HG03342 (cell line): Measurements from ENCODE around the gene SYTL1.
"Not testable (repeated sequence)": the region's sequence is repeated elsewhere in the genome, so short reads cannot be mapped to it uniquely, and the experiment has no call there.

Source experiments
- ATAC-seq: cut with Tn5 transposase; IDR thresholded peaks from one replicate; pipeline ENCODE4 v1.9.1; 2021; ENCODE audit warnings: mild to moderate bottlenecking, moderate library complexity; ENCODE audit not compliant: unreplicated experiment

Gene SYTL1

DNA sequence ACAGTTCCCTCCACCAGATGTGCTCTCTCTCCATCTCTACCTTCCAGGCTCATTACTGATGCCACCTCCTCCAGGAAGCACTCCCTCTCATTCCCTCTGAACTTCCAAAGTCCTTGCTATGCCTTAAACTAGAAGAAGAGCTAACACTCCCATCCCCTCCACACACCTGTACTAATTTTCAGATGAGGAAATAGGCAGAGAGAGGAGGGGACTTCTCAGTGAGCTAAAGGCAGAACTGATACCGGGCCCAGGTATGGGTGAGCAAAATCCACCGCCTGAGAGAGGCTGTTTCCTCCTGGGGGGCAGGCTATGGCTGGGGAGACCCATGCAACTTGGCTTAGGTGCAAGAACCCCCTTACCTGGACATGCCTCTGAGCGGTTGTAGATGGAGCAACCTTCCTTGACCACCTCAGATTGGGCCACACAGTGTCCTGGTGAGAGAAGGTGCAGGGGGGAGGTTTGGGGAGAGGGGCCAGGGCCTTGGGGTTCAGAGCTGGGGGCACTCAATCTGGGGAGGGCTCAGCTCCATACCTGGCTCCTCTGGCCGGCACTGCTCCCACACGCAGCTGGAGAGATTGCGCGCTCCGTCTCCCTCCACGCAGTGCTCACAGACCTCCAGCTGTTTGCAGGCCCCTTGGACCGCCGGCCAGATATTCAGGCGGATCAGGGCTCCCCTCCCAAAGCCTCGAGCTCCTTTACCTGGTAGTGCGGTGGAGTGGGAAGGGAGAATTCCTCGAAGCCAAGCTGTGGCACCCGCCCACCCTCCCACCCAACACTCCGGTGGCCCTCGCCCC lies 40.3 kb downstream of the SYTL1 start:
- no peak for ATAC-seq

- ATAC-seq: no peak
Observed at GRCh38 chr1:27383039-27383605, 41.3 kb downstream of the SYTL1 start, which contains the start of gene CD164L2. TSS of gene CD164L2 (minus strand) at chr1:27383333. CDS start at chr1:27383239, 94 bp downstream.

DNA sequence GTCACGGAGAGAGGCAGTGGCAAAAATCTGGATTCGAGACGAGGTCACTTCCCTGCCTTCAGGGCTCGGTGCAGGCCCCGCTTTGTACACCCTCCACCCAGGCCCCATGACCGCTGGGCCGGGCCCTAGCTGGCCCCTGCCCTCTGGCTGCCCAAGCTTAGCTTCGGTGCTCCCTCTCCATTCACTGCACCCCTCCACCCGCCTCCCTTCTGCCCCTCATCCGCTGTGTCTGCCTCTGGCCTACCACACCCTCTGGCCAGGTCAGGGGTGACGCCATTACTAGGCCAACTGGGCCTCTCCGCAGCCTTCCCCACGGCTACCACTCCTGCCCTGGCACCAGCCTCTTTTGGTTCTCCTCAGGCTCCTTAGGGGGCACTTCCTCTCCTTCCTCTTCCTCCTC lies 41.8 kb downstream of the SYTL1 start:
- no peak for ATAC-seq

DNA sequence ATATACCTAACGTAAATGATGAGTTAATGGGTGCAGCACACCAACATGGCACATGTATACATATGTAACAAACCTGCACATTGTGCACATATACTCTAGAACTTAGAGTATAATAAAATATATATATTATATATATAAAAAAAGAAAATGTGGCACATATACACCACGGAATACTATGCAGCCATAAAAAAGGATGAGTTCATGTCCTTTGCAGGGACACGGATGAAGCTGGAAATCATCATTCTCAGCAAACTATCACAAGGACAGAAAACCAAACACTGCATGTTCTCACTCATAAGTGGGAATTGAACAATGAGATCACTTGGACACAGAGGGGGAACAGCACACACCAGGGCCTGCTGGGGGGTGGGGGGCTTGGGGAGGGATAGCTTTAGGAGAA lies 43.0 kb downstream of the SYTL1 start:
- ATAC-seq: not testable (repeated sequence)

DNA sequence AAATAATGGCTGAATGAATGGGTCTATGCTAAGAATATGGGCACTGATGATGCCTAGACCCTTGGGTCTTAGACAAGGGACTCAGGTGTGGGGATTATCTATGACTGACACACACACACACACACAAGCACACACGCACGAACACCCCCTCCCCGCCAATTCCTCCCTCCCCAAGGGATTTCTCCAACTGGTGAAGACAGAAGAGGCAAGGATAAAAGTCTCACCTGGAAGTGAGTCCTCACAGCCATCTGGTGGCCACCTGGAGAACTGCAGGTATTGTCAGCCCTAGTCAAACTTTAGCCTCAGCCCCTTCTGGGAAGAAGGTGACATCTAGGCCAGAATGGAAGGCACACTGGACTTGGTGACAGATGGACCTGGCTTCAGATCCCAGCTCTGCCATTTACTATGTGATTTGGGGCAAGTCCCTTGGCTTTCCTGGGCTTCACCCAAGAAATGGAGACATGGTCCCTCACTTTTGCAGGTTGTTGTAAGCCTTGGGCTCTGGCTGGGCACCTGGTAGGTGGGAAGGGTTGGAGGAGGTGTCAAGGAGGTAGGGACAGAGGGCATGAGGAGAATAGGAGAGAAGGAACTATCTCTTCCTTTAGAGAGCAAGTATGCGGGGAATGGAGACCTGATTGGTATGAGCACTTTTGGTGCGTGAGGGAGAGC lies 46.6 kb downstream of the SYTL1 start:
- no peak for ATAC-seq

DNA sequence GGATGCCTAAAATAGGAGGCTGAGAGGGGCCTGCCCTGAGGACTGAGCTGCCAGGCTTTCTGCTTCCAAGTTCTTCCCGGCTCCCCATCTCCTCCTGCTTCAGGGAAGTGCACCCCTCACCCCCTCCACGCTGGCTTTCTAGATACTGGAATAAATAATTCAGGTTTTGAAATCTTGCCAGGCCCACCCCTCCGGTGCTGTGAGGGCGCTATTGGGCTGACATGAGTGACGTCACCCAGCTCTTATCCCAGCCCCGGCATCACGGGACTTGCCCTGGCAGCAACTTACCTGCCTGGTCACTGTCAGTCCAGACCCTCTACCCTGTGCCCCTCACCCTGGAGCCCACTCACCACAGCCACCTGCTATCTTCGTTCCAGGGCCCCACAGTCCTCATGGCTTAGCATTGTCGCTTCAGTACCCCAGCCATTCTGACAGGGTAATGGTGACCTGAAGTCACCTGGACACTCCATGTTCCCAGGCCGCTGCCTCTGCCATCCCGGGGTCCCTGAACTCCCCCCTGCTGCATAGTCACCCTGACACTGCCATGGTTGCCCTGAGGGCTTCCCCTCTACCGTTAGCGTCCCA lies 49.8 kb downstream of the SYTL1 start:
- ATAC-seq: no peak

DNA sequence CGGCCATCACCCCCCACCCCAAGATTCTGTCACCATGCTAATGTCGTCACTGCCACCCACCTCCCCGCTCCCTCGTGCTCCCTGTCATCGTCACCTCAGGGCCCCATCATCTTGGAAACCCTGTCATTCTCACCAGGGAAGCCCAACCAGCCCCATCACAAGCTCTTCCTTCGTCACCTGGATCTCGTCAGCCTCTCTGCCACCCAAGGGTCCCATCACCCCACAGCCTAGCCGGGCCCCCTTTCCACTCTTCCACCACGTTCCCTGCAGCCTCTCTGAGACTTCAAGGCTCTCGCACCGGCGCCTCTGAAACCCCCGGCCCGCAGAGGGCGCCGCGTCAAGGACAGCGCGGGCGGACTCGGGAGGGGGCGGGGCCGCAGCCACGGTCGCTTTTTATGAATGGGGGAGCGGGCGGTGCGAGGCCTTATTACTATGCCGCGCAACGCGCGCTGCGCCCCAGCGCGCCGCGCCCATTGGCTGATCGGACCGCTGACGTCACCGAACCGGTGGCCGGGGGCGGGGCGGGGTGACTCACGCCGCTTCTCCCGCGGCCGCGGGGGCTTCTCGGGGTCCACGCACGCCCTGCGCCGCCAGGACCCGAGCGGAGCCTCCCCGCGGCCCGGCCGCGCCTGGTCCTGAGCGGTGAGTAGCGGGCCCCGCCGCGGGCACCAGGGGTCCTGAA lies 50.4 kb downstream of the SYTL1 start, which contains the start of gene GPR3:
GPR3 (plus strand) TSS at position 527 of the 682 bp plus-strand sequence. CDS start 1,177 bp downstream, outside the sequence.
- peak; percentile 73 for ATAC-seq

DNA sequence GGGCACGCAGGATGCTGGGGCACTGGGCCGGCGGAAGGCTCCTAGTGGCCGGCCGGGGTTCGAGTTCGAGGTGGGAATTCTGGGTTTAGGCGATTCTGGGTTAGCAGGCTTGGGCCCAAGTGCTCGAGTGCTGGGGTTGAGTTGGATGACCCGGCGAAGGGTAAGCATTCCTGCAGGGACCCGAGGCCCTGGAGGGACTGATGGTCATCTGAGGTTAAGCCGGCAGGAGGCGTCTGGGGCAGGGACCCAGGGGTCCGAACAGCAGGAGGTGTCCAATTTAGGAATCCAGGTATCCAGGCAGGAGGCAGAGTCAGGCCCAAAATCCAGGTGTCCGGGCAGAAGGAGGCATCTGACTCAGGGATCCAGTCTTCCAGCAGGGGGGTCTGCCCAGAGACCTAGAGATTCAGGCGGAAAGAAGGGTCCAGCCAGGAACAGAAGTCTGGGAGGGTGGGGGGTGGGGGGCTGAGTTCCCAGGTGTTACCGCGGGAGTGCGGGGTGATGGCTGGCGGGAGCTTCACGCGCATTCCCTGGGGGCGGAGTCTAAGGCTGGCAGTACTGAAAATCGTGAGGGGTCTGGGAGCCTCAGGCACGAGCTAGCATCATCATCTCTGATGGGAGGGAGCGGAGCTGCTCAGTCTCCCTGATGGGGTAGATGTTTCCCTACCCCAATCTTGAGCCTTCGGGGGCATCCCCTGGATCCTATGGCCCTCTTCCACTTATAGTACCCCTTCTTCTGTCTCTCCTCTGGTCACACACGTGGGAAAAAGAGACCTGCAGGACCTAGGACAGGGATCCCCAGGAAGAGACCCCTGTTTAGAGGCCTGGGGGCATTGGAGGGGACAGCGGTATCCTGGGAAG lies 51.2 kb downstream of the SYTL1 start:
- no peak for ATAC-seq

- no peak for ATAC-seq
Observed at GRCh38 chr1:27393641-27394281, 51.9 kb downstream of the SYTL1 start.

DNA sequence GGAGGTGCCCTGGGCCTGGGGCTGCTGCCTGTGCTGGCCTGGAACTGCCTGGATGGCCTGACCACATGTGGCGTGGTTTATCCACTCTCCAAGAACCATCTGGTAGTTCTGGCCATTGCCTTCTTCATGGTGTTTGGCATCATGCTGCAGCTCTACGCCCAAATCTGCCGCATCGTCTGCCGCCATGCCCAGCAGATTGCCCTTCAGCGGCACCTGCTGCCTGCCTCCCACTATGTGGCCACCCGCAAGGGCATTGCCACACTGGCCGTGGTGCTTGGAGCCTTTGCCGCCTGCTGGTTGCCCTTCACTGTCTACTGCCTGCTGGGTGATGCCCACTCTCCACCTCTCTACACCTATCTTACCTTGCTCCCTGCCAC lies 52.4 kb downstream of the SYTL1 start:
- ATAC-seq: no peak

DNA sequence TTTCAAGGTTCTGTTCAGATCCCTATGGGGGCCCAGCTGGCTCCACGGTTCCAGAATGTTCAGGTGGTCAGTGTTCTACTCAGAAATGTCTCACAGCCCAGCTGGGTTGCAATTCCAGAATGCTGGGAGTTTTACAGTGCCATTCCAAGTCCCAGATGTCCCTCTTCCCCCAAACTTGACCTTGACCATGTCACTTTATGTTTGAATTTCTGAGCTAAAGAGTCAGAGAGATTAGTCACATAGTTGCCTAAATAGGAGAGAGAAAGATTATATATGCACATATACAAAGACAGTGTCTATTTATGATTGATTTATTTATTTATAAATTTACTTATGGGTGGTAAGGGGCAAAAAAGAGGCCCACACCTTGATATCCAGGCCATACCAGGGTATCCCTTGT lies 53.1 kb downstream of the SYTL1 start:
- ATAC-seq: no peak

- ATAC-seq: no peak
Observed at GRCh38 chr1:27395441-27396195, 53.8 kb downstream of the SYTL1 start.

DNA sequence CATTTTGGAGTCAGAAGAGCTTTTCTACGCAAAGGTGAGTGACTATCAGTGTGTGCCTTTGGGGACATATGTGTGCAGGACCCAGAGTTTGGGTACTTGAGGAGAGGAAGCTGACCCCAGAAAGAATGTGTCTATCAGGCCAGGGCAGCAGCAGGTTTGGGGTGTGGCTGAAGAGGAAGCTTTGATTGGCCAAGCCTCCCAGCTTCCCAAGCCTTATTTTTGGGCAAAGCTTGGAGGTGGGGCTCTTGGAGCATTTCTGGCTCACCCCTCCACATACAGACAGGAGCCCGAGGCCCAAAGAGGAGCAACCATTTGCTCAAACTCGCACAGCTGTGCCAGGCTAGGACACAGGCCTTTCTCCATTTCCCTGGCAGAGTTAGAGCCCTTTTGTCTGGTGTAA lies 55.3 kb downstream of the SYTL1 start:
- ATAC-seq: no peak

GRCh38 chr1:27397749-27398148 lies 55.9 kb downstream of the SYTL1 start:
- ATAC-seq: no peak

DNA sequence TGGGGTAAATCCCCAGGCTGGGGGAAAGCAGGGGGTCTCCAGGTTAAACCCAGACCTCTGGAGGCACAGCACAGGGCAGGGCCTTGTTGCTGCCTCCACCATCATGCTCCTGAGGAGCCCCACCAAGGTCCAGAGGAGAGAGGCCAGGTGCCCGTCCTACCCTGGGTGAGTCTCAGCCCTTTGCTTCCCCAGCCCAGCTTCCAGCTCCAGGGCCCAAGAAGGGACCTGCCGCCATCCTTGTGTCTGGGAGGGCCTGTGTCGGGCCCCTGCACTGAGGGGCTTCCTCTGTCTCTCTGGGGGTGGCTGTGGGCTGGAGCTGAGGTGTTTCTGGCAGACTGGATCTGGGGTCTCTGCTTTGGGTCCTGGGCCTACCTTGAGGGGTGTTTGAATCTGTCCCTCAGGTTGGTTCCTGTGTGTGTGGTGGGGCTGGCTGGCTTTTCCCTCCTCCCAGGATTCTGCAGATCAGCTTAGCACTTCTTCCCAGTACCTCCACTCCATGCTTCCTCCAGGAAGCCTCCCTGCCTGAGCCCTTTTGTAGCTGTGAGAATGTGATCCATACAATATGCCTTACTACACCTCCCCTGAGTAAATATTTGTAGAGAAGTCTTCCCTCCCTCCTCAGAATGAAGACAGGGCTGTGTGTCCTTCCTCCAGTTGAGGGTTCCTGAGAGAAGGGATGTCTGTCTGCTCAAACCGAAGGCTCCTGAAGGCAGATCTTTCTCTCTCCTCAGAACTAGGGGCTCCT lies 56.8 kb downstream of the SYTL1 start:
- no peak for ATAC-seq

DNA sequence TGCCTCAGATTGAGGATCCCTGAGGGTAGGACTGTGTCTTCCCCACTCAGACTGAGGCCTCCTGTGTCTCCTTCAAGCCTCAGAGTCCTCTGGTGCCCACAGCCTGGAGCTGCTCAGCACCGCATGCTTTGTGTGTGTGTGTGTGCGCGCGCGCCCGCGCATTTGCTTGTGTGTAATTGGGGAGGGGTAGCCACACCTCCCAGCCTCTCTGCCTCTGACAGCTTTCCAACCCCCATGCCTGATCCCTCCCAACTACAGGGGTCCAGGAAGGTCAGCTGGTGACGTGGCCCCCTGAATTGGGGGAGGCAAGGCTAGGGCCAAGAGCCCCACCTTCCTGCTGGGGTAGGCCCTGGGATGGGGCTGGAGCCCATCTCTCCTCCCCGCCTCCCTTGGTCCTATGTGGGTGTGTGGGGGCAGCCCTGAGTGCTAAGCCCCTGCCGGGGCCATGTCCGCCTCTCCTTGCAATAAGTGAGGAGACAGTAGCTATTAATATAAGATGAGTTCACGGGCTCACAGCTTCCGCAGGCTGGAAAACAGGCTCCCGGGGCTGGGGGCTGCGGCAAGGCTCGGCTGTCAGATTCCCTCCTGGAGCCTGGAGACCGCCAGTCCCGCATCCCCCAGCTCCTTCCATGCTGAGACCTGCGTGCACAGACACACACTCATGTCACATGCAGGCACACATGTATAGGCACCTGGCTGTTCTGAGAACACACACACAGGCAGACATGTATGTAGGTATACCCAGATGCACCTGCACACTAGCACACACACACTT lies 57.6 kb downstream of the SYTL1 start:
- no peak for ATAC-seq
